H9 (cell line): ENCODE measurements around the gene GABRD. TPM values are rescaled to one million over a fixed set of nuclear protein-coding genes. Genes with fewer than 3 reads are reported as not detected.

Experiments used
- DNase-seq: peaks from one replicate; pipeline ENCODE4 v3.0.0-alpha.2; 2017
- H2AFZ ChIP-seq: one replicate; pipeline ENCODE4 v1.6.1; 2013; ENCODE audit warnings: mild to moderate bottlenecking, low read length, control low read depth, moderate library complexity
- H2AK5ac ChIP-seq: 2 replicates; pipeline ENCODE4 v1.6.1; 2013; ENCODE audit warnings: low read length, control low read depth, mixed read lengths; ENCODE audit not compliant: insufficient read length
- H2BK120ac ChIP-seq: one replicate; pipeline ENCODE4 v1.6.1; 2013; ENCODE audit warnings: low read depth, mild to moderate bottlenecking, low read length, control low read depth, inconsistent platforms; ENCODE audit not compliant: poor library complexity, severe bottlenecking
- H2BK12ac ChIP-seq: 2 replicates; pipeline ENCODE4 v1.6.1; 2013; ENCODE audit warnings: low read length, control low read depth, mixed read lengths, low read depth; ENCODE audit not compliant: insufficient read length
- H2BK15ac ChIP-seq: 2 replicates; pipeline ENCODE4 v1.6.1; 2013; ENCODE audit warnings: low read depth, low read length, control low read depth
- H2BK20ac ChIP-seq: one replicate; pipeline ENCODE4 v1.6.1; 2013; ENCODE audit warnings: low read depth, mild to moderate bottlenecking, low read length, control low read depth, inconsistent platforms; ENCODE audit not compliant: poor library complexity, severe bottlenecking
- H2BK5ac ChIP-seq: 2 replicates; pipeline ENCODE4 v1.6.1; 2013; ENCODE audit warnings: low read length, control low read depth, mixed read lengths; ENCODE audit not compliant: insufficient read length
- H3K14ac ChIP-seq: 2 replicates; pipeline ENCODE4 v1.6.1; 2013; ENCODE audit warnings: low read length, control low read depth; ENCODE audit not compliant: insufficient read depth
- H3K18ac ChIP-seq: 2 replicates; pipeline ENCODE4 v1.6.1; 2013; ENCODE audit warnings: low read depth, mild to moderate bottlenecking, mixed read lengths, low read length, control low read depth; ENCODE audit not compliant: insufficient read length
- H3K23ac ChIP-seq: 2 replicates; pipeline ENCODE4 v1.6.1; 2013; ENCODE audit warnings: low read length, control low read depth, mixed read lengths, low read depth; ENCODE audit not compliant: insufficient read length
- H3K23me2 ChIP-seq: 2 replicates; pipeline ENCODE4 v1.6.1; 2013; ENCODE audit warnings: low read depth, mild to moderate bottlenecking, mixed read lengths, low read length, control low read depth; ENCODE audit not compliant: insufficient read length, poor library complexity, severe bottlenecking
- H3K27ac ChIP-seq: 2 replicates; pipeline ENCODE4 v1.5.1; 2013; ENCODE audit warnings: low read length, control low read depth, mixed read lengths, low read depth; ENCODE audit not compliant: insufficient read length
- H3K27me3 ChIP-seq: 2 replicates; pipeline ENCODE4 v1.6.1; 2013; ENCODE audit warnings: low read length, control low read depth, inconsistent platforms; ENCODE audit not compliant: insufficient read depth
- H3K4ac ChIP-seq: 2 replicates; pipeline ENCODE4 v1.6.1; 2013; ENCODE audit warnings: low read depth, mild to moderate bottlenecking, control low read depth, inconsistent platforms, low read length, moderate library complexity
- H3K4me1 ChIP-seq: 2 replicates; pipeline ENCODE4 v1.6.1; 2013; ENCODE audit warnings: low read length, control low read depth, inconsistent platforms; ENCODE audit not compliant: insufficient read depth
- H3K4me2 ChIP-seq: 2 replicates; pipeline ENCODE4 v1.6.1; 2013; ENCODE audit warnings: low read length, control low read depth, mixed read lengths; ENCODE audit not compliant: insufficient read length, insufficient read depth
- H3K56ac ChIP-seq: 2 replicates; pipeline ENCODE4 v1.6.1; 2013; ENCODE audit warnings: low read depth, mild to moderate bottlenecking, mixed read lengths, low read length, control low read depth; ENCODE audit not compliant: insufficient read length
- H3K79me1 ChIP-seq: 2 replicates; pipeline ENCODE4 v1.6.1; 2013; ENCODE audit warnings: low read depth, mild to moderate bottlenecking, moderate library complexity, low read length, control low read depth, inconsistent platforms; ENCODE audit not compliant: insufficient read depth, poor library complexity, severe bottlenecking
- H3K79me2 ChIP-seq: 2 replicates; pipeline ENCODE4 v1.6.1; 2013; ENCODE audit warnings: low read length, control low read depth, inconsistent platforms; ENCODE audit not compliant: insufficient read depth
- H3K9ac ChIP-seq: 2 replicates; pipeline ENCODE4 v1.6.1; 2013; ENCODE audit warnings: low read length, control low read depth, mixed read lengths; ENCODE audit not compliant: insufficient read length; ENCODE audit errors: extremely low read depth
- H3K9me3 ChIP-seq: one replicate; pipeline ENCODE4 v1.6.1; 2013; ENCODE audit warnings: low read depth, low read length, inconsistent platforms; ENCODE audit not compliant: control insufficient read depth
- H3T11ph ChIP-seq: one replicate; pipeline ENCODE4 v1.6.1; 2013; ENCODE audit warnings: mild to moderate bottlenecking, low read length, control low read depth, inconsistent platforms
- H4K20me1 ChIP-seq: one replicate; pipeline ENCODE4 v1.6.1; 2013; ENCODE audit not compliant: control insufficient read depth, insufficient read length, insufficient read depth
- H4K5ac ChIP-seq: 2 replicates; pipeline ENCODE4 v1.6.1; 2013; ENCODE audit warnings: low read depth, mild to moderate bottlenecking, mixed read lengths, low read length, control low read depth; ENCODE audit not compliant: insufficient read length
- H4K8ac ChIP-seq: replicated peaks from 2 replicates; pipeline ENCODE4 v1.6.1; 2013; ENCODE audit warnings: low read length, control low read depth, mixed read lengths, low read depth; ENCODE audit not compliant: insufficient read length
- H4K91ac ChIP-seq: 2 replicates; pipeline ENCODE4 v1.6.1; 2013; ENCODE audit warnings: low read depth, mild to moderate bottlenecking, moderate library complexity, mixed read lengths, low read length, control low read depth; ENCODE audit not compliant: insufficient read length
- H3K27ac Mint-ChIP-seq, 3 experiments: 2 replicates in 2 of 3; 3 replicates in 1 of 3; pipeline ENCODE4 v1.8.0; 2020 to 2021; ENCODE audit warnings: mixed read lengths in 3 of 3, mild to moderate bottlenecking in 1 of 3, moderate library complexity in 1 of 3
- H3K27me3 Mint-ChIP-seq: 2 replicates; pipeline ENCODE4 v1.8.0; 2021; ENCODE audit warnings: low read depth, mild to moderate bottlenecking, moderate library complexity, mixed read lengths
- H3K36me3 Mint-ChIP-seq, 3 experiments: 2 replicates in 2 of 3; 3 replicates in 1 of 3; pipeline ENCODE4 v1.8.0; 2020 to 2021; ENCODE audit warnings: low read depth in 3 of 3, mixed read lengths in 3 of 3; ENCODE audit not compliant: insufficient read depth in 1 of 3
- H3K4me1 Mint-ChIP-seq, 2 experiments: 2 replicates each; pipeline ENCODE4 v1.8.0; 2020; ENCODE audit warnings: mixed read lengths in 2 of 2
- H3K4me3 Mint-ChIP-seq, 2 experiments: 2 replicates in 1 of 2; 3 replicates in 1 of 2; pipeline ENCODE4 v1.8.0; 2020 to 2021; ENCODE audit warnings: mild to moderate bottlenecking in 2 of 2, mixed read lengths in 2 of 2, moderate library complexity in 1 of 2
- H3K9me3 Mint-ChIP-seq, 2 experiments: 2 replicates in 1 of 2; 3 replicates in 1 of 2; pipeline ENCODE4 v1.8.0; 2020; ENCODE audit warnings: mild to moderate bottlenecking in 2 of 2, mixed read lengths in 2 of 2, moderate library complexity in 1 of 2
- CTCF ChIP-seq: fragments of 200-600 bp; sonication (generic); conservative IDR thresholded peaks from 3 replicates; pipeline ENCODE4 v1.8.0; 2021; ENCODE audit warnings: antibody characterized with exemption, mild to moderate bottlenecking
- WGBS: extraction: QIAGEN DNeasy Blood & Tissue Kit; methylation state at CpG from one replicate; pipeline ENCODE4 v1.1.7; 2013; ENCODE audit warnings: missing lambda C conversion rate, low lambda C conversion rate, mixed read lengths; ENCODE audit not compliant: insufficient read length; ENCODE audit errors: extremely low coverage; 5-methylcytosine and 5-hydroxymethylcytosine counted together
- total RNA-seq: library from RNA; stranded (reverse); gene quantifications from 2 replicates; pipeline ENCODE4 v1.2.1, GENCODE V29; 2021

The GABRD gene
- total RNA-seq, 1 experiment from 2014 or later = 0.59 TPM

GRCh38 chr1:2056955-2057590 is 37.9 kb downstream of the GABRD start:
- no peak overlapping the region for H2BK120ac ChIP-seq
- peaks cover 3 to 4% of the 10 kb centered on the region in 2 experiments for H3K4me1 Mint-ChIP-seq
- no peaks in the 10 kb centered on the region for H4K20me1 ChIP-seq
- H3K4me3 Mint-ChIP-seq = no peak overlapping the region
- H3K23me2 ChIP-seq = no peaks in the 10 kb centered on the region
- H2BK15ac ChIP-seq = no peak overlapping the region
- H3K36me3 Mint-ChIP-seq = peaks cover 10 to 40% (median 35%) of the 10 kb centered on the region in 3 experiments
- H3K9ac ChIP-seq = no peak overlapping the region
- H3K79me1 ChIP-seq = no peaks in the 10 kb centered on the region
- H3K23ac ChIP-seq = no peak overlapping the region
- no peak for DNase-seq
- no peaks in the 10 kb centered on the region for H3K27me3 Mint-ChIP-seq
- no peaks in the 10 kb centered on the region for H3K27me3 ChIP-seq
- H4K91ac ChIP-seq = no peak overlapping the region
- H2BK20ac ChIP-seq = no peak overlapping the region
- no peak overlapping the region for H3K4ac ChIP-seq
- H3K56ac ChIP-seq = no peak overlapping the region
- H2AFZ ChIP-seq = no peak overlapping the region
- no peak overlapping the region for H4K8ac ChIP-seq
- WGBS = no CpG with 5 or more reads among the region's 25 CpGs
- H3K27ac ChIP-seq = no peak overlapping the region
- no peak overlapping the region for H3T11ph ChIP-seq
- H3K14ac ChIP-seq = no peak overlapping the region
- H3K27ac Mint-ChIP-seq = no peak overlapping the region
- no peak overlapping the region for H2AK5ac ChIP-seq
- H4K5ac ChIP-seq = no peak overlapping the region
- no peaks in the 10 kb centered on the region for H3K4me1 ChIP-seq
- no peak overlapping the region for H3K4me2 ChIP-seq
- no peak overlapping the region for H3K18ac ChIP-seq
- no peak for TF ChIP-seq CTCF
- H2BK12ac ChIP-seq = no peak overlapping the region
- no peaks in the 10 kb centered on the region for H3K9me3 ChIP-seq
- H3K9me3 Mint-ChIP-seq = no peaks in the 10 kb centered on the region
- H3K79me2 ChIP-seq = peaks cover 2% of the 10 kb centered on the region; the same call in 1 of the 2 replicates
- no peak overlapping the region for H2BK5ac ChIP-seq
